ENCODE measurements around the gene COBL. TPM values are rescaled to one million over a fixed set of nuclear protein-coding genes. Genes with fewer than 3 reads are reported as not detected.
A peak's percentile ranks its signal among the peaks of the same experiment; 100 is the strongest.

The COBL gene
- total RNA-seq, 2 experiments from 2014 or later: not detected

DNA sequence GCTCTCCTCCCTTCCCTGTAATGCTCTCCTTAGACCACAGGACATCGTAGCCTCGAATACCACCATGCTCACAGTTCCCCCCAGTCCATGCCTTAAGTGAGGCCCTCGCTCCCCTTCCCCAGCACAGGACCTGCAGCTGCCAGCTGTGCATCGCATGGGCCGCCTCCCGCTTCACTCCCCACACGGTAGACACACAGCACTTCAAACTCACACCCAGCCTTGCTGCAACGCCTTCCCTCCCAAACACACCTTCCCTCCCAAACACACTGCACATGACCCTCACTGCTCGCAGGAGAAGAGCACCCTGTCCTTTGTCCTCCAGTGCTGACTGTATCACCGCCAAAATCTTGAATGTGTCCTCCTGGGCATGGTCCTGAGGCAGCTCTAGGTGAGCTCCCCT lies 42.6 kb downstream of the COBL start:
- Mint-ChIP-seq H3K27ac (no peak overlapping the region), H3K36me3 (ENCODE audit: low read depth) (no peaks in the 10 kb centered on the region), H3K4me1 (no peaks in the 10 kb centered on the region), H3K9me3 (no peaks in the 10 kb centered on the region), H3K27me3 (peaks cover 5% of the 10 kb centered on the region), H3K4me3 (no peak overlapping the region)
- POLR2A ChIA-PET: no interaction called here
- CTCF ChIA-PET: interaction anchor here (0.6 kb wide), 1 partner anchor 14 kb away, joined by 3 read pairs; no protein-coding TSS in a partner anchor
- no peak for DNase-seq

GRCh38 chr7:51273360-51273759 lies 43.2 kb downstream of the COBL start:
- POLR2A ChIA-PET: no interaction called here
- no peak overlapping the region for H3K27ac Mint-ChIP-seq
- peaks cover 5% of the 10 kb centered on the region for H3K27me3 Mint-ChIP-seq
- no peaks in the 10 kb centered on the region for H3K4me1 Mint-ChIP-seq
- no peak for DNase-seq
- CTCF ChIA-PET: interaction anchor here (0.6 kb wide), 1 partner anchor 13 kb away, joined by 3 read pairs; no protein-coding TSS in a partner anchor
- H3K36me3 Mint-ChIP-seq (ENCODE audit: low read depth): no peaks in the 10 kb centered on the region
- no peaks in the 10 kb centered on the region for H3K9me3 Mint-ChIP-seq
- no peak overlapping the region for H3K4me3 Mint-ChIP-seq

GRCh38 chr7:51270965-51271364 lies 45.6 kb downstream of the COBL start:
- Mint-ChIP-seq H3K9me3 (no peaks in the 10 kb centered on the region), H3K4me3 (no peak overlapping the region), H3K27me3 (peaks cover 5% of the 10 kb centered on the region), H3K36me3 (ENCODE audit: low read depth) (no peaks in the 10 kb centered on the region), H3K4me1 (no peaks in the 10 kb centered on the region), H3K27ac (no peak overlapping the region)
- ChIA-PET CTCF (no interaction called here), POLR2A (no interaction called here)
- DNase-seq: no peak

GRCh38 chr7:51269911-51270310 lies 46.7 kb downstream of the COBL start:
- ChIA-PET POLR2A (no interaction called here), CTCF (no interaction called here)
- no peaks in the 10 kb centered on the region for H3K9me3 Mint-ChIP-seq
- no peak for DNase-seq
- no peak overlapping the region for H3K4me3 Mint-ChIP-seq
- H3K27ac Mint-ChIP-seq: no peak overlapping the region
- H3K27me3 Mint-ChIP-seq: peaks cover 5% of the 10 kb centered on the region
- H3K4me1 Mint-ChIP-seq: no peaks in the 10 kb centered on the region
- no peaks in the 10 kb centered on the region for H3K36me3 Mint-ChIP-seq (ENCODE audit: low read depth)

DNA sequence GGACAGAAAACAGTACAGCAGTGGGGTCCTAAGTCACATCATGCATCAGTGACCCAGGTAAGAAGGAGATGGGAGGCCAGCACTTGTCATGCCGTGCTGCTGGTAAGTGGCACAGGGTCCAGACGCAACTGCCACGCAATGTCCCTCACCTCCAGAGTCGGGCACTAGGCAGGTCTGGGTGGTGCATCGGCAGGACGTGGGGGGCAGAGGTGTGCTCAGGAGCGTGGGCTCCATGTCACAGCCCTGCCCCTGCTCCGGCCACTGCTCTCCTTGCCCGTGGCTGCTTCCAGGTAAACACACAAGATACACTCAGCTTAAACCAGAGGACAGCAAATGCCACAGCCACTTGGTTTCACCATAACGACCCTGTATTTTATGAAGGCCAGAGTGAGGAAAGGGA lies 47.3 kb downstream of the COBL start:
- H3K9me3 Mint-ChIP-seq: no peaks in the 10 kb centered on the region
- no peak overlapping the region for H3K27ac Mint-ChIP-seq
- CTCF ChIA-PET: interaction anchor here (0.7 kb wide), 1 partner anchor 70 kb away, joined by 3 read pairs; no protein-coding TSS in a partner anchor
- POLR2A ChIA-PET: no interaction called here
- peaks cover 5% of the 10 kb centered on the region for H3K27me3 Mint-ChIP-seq
- H3K4me1 Mint-ChIP-seq: no peaks in the 10 kb centered on the region
- DNase-seq: no peak
- no peaks in the 10 kb centered on the region for H3K36me3 Mint-ChIP-seq (ENCODE audit: low read depth)
- H3K4me3 Mint-ChIP-seq: no peak overlapping the region

- no peak for DNase-seq
- no peak overlapping the region for H3K4me3 Mint-ChIP-seq
- POLR2A ChIA-PET: no interaction called here
- H3K9me3 Mint-ChIP-seq: no peaks in the 10 kb centered on the region
- peaks cover 5% of the 10 kb centered on the region for H3K27me3 Mint-ChIP-seq
- no peaks in the 10 kb centered on the region for H3K36me3 Mint-ChIP-seq (ENCODE audit: low read depth)
- H3K27ac Mint-ChIP-seq: no peak overlapping the region
- CTCF ChIA-PET: interaction anchor here (0.7 kb wide), 2 partner anchors 70 to 78 kb away, joined by 3 read pairs; no protein-coding TSS in a partner anchor
- H3K4me1 Mint-ChIP-seq: peaks cover 3% of the 10 kb centered on the region
Measured at GRCh38 chr7:51268859-51269258, 47.8 kb downstream of the COBL start.

- H3K27ac Mint-ChIP-seq: no peak overlapping the region
- POLR2A ChIA-PET: no interaction called here
- no peak overlapping the region for H3K4me3 Mint-ChIP-seq
- H3K27me3 Mint-ChIP-seq: peaks cover 2% of the 10 kb centered on the region
- DNase-seq: no peak
- CTCF ChIA-PET: no interaction called here
- H3K9me3 Mint-ChIP-seq: no peaks in the 10 kb centered on the region
- H3K4me1 Mint-ChIP-seq: peaks cover 10% of the 10 kb centered on the region
- no peaks in the 10 kb centered on the region for H3K36me3 Mint-ChIP-seq (ENCODE audit: low read depth)
Measured at GRCh38 chr7:51267169-51267568, 49.4 kb downstream of the COBL start.

GRCh38 chr7:51265066-51265907 lies 51.3 kb downstream of the COBL start:
- peaks cover 13% of the 10 kb centered on the region for H3K4me1 Mint-ChIP-seq
- H3K4me3 Mint-ChIP-seq: no peak overlapping the region
- no peaks in the 10 kb centered on the region for H3K36me3 Mint-ChIP-seq (ENCODE audit: low read depth)
- POLR2A ChIA-PET: no interaction called here
- H3K27me3 Mint-ChIP-seq: no peaks in the 10 kb centered on the region
- no peak overlapping the region for H3K27ac Mint-ChIP-seq
- no peaks in the 10 kb centered on the region for H3K9me3 Mint-ChIP-seq
- DNase-seq: no peak
- CTCF ChIA-PET: no interaction called here

- Mint-ChIP-seq H3K9me3 (no peaks in the 10 kb centered on the region), H3K27me3 (no peaks in the 10 kb centered on the region), H3K27ac (peak overlapping the region; percentile 25), H3K4me1 (peaks cover 13% of the 10 kb centered on the region), H3K4me3 (no peak overlapping the region), H3K36me3 (ENCODE audit: low read depth) (no peaks in the 10 kb centered on the region)
- DNase-seq: no peak
- ChIA-PET CTCF (no interaction called here), POLR2A (no interaction called here)
Measured at GRCh38 chr7:51263631-51264484, 52.8 kb downstream of the COBL start.

DNA sequence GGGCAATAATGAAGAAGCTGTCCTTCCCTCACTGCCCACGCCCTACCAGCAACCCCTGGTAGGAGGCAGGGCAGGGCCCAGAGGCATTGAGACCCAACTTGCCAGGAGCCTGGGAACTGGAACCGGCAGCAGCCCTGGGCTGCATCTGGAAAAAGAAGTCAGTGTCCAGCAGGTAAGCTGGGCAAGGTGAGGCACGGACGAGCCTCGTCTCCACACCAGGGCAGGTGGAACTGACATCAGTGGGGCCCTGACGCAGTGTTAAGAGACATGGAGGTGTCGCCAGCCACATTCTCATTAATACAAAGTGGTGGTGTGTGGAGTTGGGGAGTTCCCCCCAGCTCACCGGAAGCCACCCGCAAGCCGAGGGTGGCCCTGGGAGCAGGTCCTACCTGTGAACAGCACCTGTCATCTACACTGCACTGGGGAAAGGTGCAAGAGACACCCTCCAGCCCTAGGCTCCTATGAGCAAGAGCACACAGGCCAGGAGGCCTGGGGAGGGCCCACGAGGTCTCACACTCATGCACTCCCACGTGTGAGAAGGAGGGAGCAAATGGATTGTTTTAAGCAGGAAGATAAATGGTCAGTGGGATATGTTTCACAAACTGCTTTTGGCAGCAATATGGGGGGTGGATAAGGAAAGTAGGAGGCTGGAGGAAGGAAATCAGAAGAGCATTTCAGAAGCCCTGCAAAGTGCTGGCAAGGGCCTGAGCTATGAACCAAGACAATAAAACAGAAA lies 53.6 kb downstream of the COBL start:
- H3K9me3 Mint-ChIP-seq: no peaks in the 10 kb centered on the region
- CTCF ChIA-PET: interaction anchor here (0.6 kb wide), 1 partner anchor 27 kb away, joined by 4 read pairs; no protein-coding TSS in a partner anchor

DNA sequence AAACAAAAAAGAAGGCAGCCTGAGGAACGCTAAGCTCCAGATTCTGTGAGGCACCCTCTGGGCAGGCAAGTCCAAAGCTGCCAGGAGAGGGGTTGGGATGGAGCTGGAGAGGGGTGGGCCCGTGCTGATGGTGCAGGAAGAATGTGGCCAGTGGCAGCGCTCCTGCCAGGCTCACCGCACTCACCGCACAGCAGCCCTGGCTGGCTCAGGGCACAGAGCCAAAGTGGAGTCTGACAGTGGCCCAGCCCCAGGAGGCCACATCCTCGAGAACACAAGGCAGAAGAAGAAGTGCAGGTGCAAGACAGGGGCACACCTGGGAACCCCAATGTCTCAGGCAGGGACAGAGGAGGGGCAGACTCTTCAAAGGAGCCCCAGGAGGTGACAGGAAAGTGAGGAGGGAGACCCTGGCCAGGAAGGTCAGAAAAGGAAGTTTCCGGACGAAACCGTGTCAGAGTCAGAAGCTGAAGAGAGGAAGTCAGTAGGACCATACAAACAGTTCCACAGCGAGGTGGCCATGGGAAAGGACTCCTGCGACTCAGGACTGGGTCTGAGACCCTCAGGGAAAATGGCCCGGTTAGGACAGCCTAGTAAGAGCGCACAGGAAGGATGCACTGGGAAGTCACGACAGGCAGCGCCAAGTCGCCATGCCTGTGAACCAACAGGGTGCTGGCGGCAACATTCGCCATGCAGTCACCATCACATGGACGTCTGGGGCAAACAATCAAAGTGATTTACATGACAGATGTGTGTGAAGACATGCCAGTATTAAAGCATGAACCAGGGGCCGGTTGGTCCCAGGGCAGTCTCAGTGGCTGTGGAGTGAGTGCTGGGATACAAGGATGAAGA lies 54.4 kb downstream of the COBL start:
- H3K9me3 Mint-ChIP-seq: no peaks in the 10 kb centered on the region
- H3K27ac Mint-ChIP-seq: no peak overlapping the region
- H3K4me1 Mint-ChIP-seq: peaks cover 13% of the 10 kb centered on the region
- H3K4me3 Mint-ChIP-seq: no peak overlapping the region
- H3K36me3 Mint-ChIP-seq (ENCODE audit: low read depth): no peaks in the 10 kb centered on the region
- ChIA-PET CTCF (no interaction called here), POLR2A (no interaction called here)
- no peak for DNase-seq
- H3K27me3 Mint-ChIP-seq: peaks cover 3% of the 10 kb centered on the region

More for the DNA sequence above, 53.6 kb downstream of the COBL start:
- peaks cover 2% of the 10 kb centered on the region for H3K27me3 Mint-ChIP-seq
- peaks cover 13% of the 10 kb centered on the region for H3K4me1 Mint-ChIP-seq
- POLR2A ChIA-PET: no interaction called here
- no peak for DNase-seq
- no peaks in the 10 kb centered on the region for H3K36me3 Mint-ChIP-seq (ENCODE audit: low read depth)
- H3K27ac Mint-ChIP-seq: no peak overlapping the region
- no peak overlapping the region for H3K4me3 Mint-ChIP-seq

GRCh38 chr7:51261117-51261835 lies 55.3 kb downstream of the COBL start:
- H3K4me1 Mint-ChIP-seq: peaks cover 13% of the 10 kb centered on the region
- no peak overlapping the region for H3K4me3 Mint-ChIP-seq
- ChIA-PET POLR2A (no interaction called here), CTCF (no interaction called here)
- peaks cover 6% of the 10 kb centered on the region for H3K27me3 Mint-ChIP-seq
- H3K9me3 Mint-ChIP-seq: no peaks in the 10 kb centered on the region
- no peaks in the 10 kb centered on the region for H3K36me3 Mint-ChIP-seq (ENCODE audit: low read depth)
- H3K27ac Mint-ChIP-seq: no peak overlapping the region
- no peak for DNase-seq
